ENCODE data around the gene RPL36.
"Not testable (repeated sequence)": the region's sequence is repeated elsewhere in the genome, so short reads cannot be mapped to it uniquely, and the experiment has no call there.

RPL36 gene

DNA sequence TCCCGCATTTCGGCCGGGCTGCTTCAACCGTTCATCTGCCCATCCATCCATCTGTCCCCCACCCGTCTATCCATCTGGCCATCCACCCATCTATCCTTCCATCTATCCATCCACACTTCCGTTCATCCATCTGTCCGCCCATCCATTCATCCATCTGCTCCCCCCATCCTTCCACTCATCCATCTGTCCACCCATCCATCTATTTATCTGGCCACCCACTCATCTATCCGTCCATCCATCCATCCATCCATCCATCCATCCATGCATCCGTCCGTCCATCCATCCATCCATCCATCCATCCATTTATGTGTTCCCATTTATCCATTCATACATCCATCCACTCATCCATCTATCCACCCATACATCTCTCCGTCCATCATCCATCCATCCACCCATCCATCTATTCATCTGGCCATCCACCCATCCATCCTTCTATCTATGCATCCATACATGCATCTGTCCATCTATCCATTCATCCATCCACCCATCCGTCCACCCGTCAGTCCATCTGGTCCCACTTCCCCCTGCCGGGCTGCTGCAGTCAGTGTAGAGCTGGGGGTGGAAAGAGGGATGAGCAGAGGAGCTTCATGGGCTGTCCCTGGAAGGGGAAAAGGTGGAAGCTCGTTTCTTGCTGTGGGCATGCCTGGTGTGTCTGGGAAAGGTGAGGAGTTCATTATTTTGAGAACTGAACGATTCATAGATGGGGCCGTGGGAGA lies 8.5 kb upstream of the RPL36 start:
- no peaks in the 10 kb centered on the region for H3K9me3 ChIP-seq (ENCODE audit: low read depth, low read length)
- peak overlapping the region; percentile 86 for H3K4me3 ChIP-seq
- TF ChIP-seq POLR2AphosphoS5 (IDR thresholded peaks at IDR 0.05; ENCODE audit: borderline replicate concordance, low read depth, low read length) = no peak
- no peak for TF ChIP-seq EZH2 (IDR thresholded peaks at IDR 0.05)
- TF ChIP-seq FOXP2 (optimal IDR thresholded peaks at IDR 0.05; ENCODE audit: control extremely low read depth, extremely low read length, insufficient read depth) = no peak
- H3K36me3 ChIP-seq (ENCODE audit: insufficient read depth, low read length) = no peaks in the 10 kb centered on the region
- H3K9ac ChIP-seq (ENCODE audit: insufficient read length) = no peak overlapping the region
- H3K27ac ChIP-seq = no peak overlapping the region
- DNase-seq (ENCODE audit: low read depth, low spot score) = no peak

DNA sequence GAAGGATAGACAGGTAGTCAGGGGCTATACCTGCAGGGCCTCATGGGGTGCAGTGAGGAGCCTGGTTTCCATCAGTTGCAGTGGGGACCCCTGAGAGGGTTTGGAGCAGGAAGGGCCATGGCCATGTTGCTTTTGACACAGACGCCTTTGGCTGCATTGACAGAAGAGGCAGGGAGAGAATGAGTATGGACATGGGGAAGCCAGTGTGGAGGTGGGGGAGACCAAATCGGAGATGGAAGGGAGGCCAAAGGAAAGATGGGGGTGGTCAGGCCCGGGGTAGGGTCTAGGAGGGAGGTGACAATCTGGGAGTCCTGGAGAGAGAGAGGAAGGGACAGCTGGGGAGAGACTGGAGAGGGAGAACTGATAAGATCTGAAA lies 8.0 kb upstream of the RPL36 start:
- H3K27ac ChIP-seq = no peak overlapping the region

DNA sequence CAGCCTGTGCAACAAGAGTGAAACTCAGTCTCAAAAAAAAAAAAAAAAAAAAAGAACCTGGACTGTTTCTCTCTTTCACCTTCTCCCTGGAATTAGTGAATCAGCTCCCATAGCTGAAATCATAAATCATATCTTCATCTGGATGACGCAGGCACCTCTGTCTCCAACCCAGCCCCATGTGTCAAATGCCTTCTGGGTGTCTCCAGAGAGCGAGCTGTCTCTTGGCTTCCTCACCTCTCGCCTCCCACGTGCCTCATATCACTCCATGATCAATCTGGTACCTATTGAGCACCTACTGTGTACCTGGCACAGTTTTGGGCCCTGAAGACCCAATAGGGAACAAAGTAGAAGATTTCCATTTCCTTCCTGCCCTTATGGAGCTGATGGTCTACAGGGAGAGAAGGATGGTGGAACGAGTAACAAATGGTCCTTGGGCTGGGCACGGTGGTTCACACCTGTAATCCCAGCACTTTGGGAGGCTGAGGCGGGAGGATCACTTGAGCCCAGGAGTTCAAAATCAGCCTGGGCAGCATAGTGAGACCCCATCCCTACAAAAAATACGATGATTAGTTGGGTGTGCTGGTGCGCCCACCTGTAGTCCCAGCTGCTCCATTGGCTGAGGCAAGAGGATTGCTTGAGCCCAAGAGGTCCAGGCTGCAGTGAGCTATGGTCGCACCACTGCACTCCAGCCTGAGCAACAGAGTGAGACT lies 6.8 kb upstream of the RPL36 start:
- Histone ChIP-seq H3K36me3 (ENCODE audit: insufficient read depth, low read length) (no peaks in the 10 kb centered on the region), H3K27ac (no peak overlapping the region), H3K9me3 (ENCODE audit: low read depth, low read length) (no peaks in the 10 kb centered on the region), H3K4me3 (no peak overlapping the region), H3K9ac (ENCODE audit: insufficient read length) (no peak overlapping the region)
- TF ChIP-seq EZH2 (IDR thresholded peaks at IDR 0.05) (no peak), POLR2AphosphoS5 (IDR thresholded peaks at IDR 0.05; ENCODE audit: borderline replicate concordance, low read depth, low read length) (no peak), FOXP2 (optimal IDR thresholded peaks at IDR 0.05; ENCODE audit: control extremely low read depth, extremely low read length, insufficient read depth) (no peak)
- no peak for DNase-seq (ENCODE audit: low read depth, low spot score)

More for the DNA sequence above, 8.0 kb upstream of the RPL36 start:
- Histone ChIP-seq H3K9me3 (ENCODE audit: low read depth, low read length) (no peaks in the 10 kb centered on the region), H3K36me3 (ENCODE audit: insufficient read depth, low read length) (no peaks in the 10 kb centered on the region), H3K4me3 (no peak overlapping the region), H3K9ac (ENCODE audit: insufficient read length) (no peak overlapping the region)
- TF ChIP-seq FOXP2 (optimal IDR thresholded peaks at IDR 0.05; ENCODE audit: control extremely low read depth, extremely low read length, insufficient read depth) (no peak), POLR2AphosphoS5 (IDR thresholded peaks at IDR 0.05; ENCODE audit: borderline replicate concordance, low read depth, low read length) (no peak), EZH2 (IDR thresholded peaks at IDR 0.05) (no peak)
- no peak for DNase-seq (ENCODE audit: low read depth, low spot score)

DNA sequence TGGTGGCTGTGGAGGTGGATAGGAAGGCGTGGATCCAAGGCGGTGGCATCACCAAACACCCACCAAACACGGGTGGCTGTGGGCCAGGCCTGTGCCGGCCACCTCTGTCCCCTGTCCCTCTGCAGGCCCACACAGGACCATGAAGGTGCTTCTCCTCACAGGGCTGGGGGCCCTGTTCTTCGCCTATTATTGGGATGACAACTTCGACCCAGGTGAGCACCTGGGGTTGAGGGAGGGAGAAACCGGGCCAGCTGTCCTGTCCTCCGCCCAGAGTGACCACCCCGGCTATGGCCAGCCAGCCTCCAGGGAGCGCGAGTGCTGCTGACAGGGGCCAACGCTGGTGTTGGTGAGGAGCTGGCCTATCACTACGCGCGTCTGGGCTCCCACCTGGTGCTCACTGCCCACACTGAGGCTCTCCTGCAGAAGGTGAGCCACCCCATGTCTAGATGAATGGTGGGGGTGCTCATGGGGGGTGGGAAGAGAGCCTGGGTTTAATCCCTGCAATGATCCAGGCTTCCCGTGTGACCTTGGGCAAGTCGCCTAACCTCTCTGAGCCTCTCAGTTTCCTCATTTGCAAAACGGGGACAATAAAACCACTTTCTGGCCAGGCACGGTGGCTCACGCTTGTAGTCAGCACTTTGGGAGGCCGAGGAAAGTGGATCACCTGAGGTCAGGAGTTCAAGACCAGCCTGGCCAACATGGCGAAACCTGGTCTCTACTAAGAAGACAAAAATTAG lies 5.2 kb upstream of the RPL36 start:
- H3K4me3 ChIP-seq = no peak overlapping the region
- H3K27ac ChIP-seq = no peak overlapping the region
- DNase-seq (ENCODE audit: low read depth, low spot score) = no peak
- no peaks in the 10 kb centered on the region for H3K36me3 ChIP-seq (ENCODE audit: insufficient read depth, low read length)
- no peaks in the 10 kb centered on the region for H3K9me3 ChIP-seq (ENCODE audit: low read depth, low read length)
- H3K9ac ChIP-seq (ENCODE audit: insufficient read length) = no peak overlapping the region
- no peak for TF ChIP-seq POLR2AphosphoS5 (IDR thresholded peaks at IDR 0.05; ENCODE audit: borderline replicate concordance, low read depth, low read length)
- no peak for TF ChIP-seq EZH2 (IDR thresholded peaks at IDR 0.05)

DNA sequence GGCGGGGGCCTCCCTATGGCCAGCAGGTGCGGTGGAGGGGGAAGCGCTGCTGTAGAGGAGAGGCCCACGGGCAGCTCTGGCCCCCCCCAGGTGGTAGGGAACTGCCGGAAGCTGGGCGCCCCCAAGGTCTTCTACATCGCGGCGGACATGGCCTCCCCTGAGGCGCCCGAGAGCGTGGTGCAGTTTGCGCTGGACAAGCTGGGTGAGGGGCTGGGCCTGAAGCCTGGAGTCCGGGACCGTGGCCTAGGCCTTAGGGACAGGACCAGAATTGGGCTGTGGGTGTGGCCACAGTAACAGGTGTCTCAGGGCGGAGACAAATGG lies 3.8 kb upstream of the RPL36 start:
- no peak overlapping the region for H3K27ac ChIP-seq
- no peaks in the 10 kb centered on the region for H3K9me3 ChIP-seq (ENCODE audit: low read depth, low read length)
- TF ChIP-seq FOXP2 (optimal IDR thresholded peaks at IDR 0.05; ENCODE audit: control extremely low read depth, extremely low read length, insufficient read depth) (no peak), EZH2 (IDR thresholded peaks at IDR 0.05) (no peak), POLR2AphosphoS5 (IDR thresholded peaks at IDR 0.05; ENCODE audit: borderline replicate concordance, low read depth, low read length) (no peak)
- no peak for DNase-seq (ENCODE audit: low read depth, low spot score)
- H3K4me3 ChIP-seq = peak overlapping the region; percentile 87
- peaks cover 7% of the 10 kb centered on the region for H3K36me3 ChIP-seq (ENCODE audit: insufficient read depth, low read length)
- no peak overlapping the region for H3K9ac ChIP-seq (ENCODE audit: insufficient read length)

DNA sequence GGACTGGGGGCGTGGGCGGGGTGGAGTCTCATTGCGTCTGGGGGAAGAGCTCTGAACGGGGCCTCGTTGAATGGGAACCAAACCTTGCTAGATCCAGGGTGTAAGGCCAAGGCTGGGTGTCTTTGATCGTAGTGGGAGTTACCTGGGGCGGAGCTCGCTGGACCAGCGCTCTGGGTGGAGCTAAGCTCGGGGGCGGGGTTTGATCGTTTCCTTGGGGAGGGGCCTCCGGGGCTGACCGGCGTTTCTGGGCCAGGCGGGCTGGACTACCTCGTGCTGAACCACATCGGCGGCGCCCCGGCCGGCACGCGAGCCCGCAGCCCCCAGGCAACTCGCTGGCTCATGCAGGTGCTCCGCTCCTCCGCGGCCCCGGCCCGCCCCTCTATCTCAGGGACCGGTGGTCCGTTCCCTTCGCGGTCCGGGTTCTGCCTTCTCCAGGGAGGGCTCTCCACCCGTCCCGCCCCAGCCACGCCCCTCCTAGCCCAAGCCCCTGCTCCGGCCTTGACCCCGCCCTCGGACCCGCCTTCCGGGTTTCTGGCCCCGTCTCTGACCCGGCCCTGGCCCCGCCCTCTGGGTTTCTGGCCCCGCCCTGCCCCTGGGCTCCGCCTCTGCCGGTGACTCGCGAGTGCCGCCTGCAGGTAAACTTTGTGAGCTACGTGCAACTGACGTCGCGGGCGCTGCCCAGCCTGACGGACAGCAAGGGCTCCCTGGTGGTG lies 3.3 kb upstream of the RPL36 start:
- peak overlapping the region; percentile 87 for H3K4me3 ChIP-seq
- H3K9me3 ChIP-seq (ENCODE audit: low read depth, low read length) = no peaks in the 10 kb centered on the region
- peak overlapping the region; percentile 49 for H3K9ac ChIP-seq (ENCODE audit: insufficient read length)
- H3K36me3 ChIP-seq (ENCODE audit: insufficient read depth, low read length) = peaks cover 12% of the 10 kb centered on the region
- TF ChIP-seq FOXP2 (optimal IDR thresholded peaks at IDR 0.05; ENCODE audit: control extremely low read depth, extremely low read length, insufficient read depth) (no peak), EZH2 (IDR thresholded peaks at IDR 0.05) (no peak), POLR2AphosphoS5 (IDR thresholded peaks at IDR 0.05; ENCODE audit: borderline replicate concordance, low read depth, low read length) (no peak; the same call in 1 of the 2 replicates)
- 0 out of 2 replicates have a peak overlapping the region, but pooled peaks have one; percentile 6 for H3K27ac ChIP-seq
- peak; percentile 37 for DNase-seq (ENCODE audit: low read depth, low spot score)

DNA sequence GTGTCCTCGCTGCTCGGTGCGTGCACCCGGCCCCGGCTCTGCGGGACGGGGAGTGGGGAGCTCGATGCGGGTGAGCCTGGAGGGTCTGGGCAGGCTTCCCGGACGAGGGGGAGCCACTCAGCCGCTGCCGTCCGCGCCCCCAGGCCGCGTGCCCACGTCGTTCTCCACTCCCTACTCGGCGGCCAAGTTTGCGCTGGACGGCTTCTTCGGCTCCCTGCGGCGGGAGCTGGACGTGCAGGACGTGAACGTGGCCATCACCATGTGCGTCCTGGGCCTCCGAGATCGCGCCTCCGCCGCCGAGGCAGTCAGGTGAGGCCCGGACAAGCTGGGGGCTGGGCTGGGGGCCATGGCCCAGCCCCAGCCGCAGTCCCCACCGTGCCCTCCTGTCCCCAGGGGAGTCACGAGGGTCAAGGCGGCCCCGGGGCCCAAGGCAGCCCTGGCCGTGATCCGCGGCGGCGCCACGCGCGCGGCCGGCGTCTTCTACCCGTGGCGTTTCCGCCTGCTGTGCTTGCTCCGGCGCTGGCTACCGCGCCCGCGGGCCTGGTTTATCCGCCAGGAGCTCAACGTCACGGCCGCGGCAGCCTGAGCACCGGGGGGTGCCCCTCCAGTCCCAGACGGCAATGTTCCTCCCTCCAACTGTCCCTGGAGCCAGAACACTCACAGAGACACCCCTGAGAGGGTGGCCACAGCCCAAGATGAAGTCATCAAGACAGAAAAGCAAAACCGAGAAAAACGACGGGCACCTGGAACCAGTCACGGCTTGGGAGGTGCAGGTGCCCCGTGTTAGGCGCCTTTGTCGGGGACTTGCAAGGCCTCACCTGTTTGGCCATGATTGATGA lies 2.5 kb upstream of the RPL36 start:
- DNase-seq (ENCODE audit: low read depth, low spot score) = no peak
- H3K27ac ChIP-seq = no peak overlapping the region
- H3K4me3 ChIP-seq = peak overlapping the region; percentile 87
- no peak overlapping the region for H3K9ac ChIP-seq (ENCODE audit: insufficient read length)
- TF ChIP-seq EZH2 (IDR thresholded peaks at IDR 0.05) (no peak), POLR2AphosphoS5 (IDR thresholded peaks at IDR 0.05; ENCODE audit: borderline replicate concordance, low read depth, low read length) (no peak), FOXP2 (optimal IDR thresholded peaks at IDR 0.05; ENCODE audit: control extremely low read depth, extremely low read length, insufficient read depth) (no peak)
- peaks cover 20% of the 10 kb centered on the region for H3K36me3 ChIP-seq (ENCODE audit: insufficient read depth, low read length)
- no peaks in the 10 kb centered on the region for H3K9me3 ChIP-seq (ENCODE audit: low read depth, low read length)

DNA sequence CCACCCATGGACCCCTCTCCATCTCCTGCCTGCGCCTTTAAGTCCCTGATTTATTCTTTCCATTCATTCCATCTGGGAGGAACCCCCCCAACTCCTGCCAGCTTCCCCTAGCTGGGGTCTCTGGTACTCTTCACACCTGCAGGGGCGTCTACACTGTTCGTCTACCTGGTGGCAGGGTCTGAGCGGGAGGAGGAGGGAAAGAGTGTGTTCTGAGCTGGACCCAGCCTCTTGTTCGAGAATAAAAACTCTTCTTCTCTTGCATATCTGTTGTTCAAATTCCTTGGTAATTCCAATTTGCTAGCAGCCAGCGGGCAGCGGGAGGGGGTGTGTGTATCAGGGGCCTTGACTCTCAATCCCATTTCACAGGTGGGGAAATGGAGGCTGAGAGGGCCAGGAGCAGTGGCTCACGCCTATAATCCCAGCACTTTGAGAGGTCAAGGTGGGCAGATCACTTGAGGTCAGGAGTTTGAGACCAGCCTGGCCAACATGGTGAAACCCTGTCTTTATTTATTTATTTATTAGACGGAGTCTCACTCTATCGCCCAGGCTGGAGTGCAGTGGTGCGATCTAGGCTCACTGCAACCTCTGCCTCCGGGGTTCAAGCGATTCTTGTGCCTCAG lies 1.7 kb upstream of the RPL36 start:
- H3K27ac ChIP-seq; H3K4me3 ChIP-seq; H3K9me3 ChIP-seq (ENCODE audit: low read depth, low read length); DNase-seq (ENCODE audit: low read depth, low spot score); H3K9ac ChIP-seq (ENCODE audit: insufficient read length): not testable (repeated sequence)
- peaks cover 28% of the 10 kb centered on the region for H3K36me3 ChIP-seq (ENCODE audit: insufficient read depth, low read length)

Measured in SK-N-MC (cell line).